Cardiac fibroblast (primary cell): ENCODE results near the gene FAM174B.

Experiments
- DNase-seq, 2 donors: peaks; one replicate each; pipeline versions ENCODE4 v3.0.0 to v3.0.0-alpha.2; 2010; ENCODE audit warnings: low read depth in 2 of 2
- H3K4me3 ChIP-seq, 2 donors: replicated peaks in 1 of 2; 1 replicate in 1 of 2; 2 replicates in 1 of 2; pipeline ENCODE4 v1.5.1; 2011; ENCODE audit warnings: low read depth in 2 of 2, low read length in 2 of 2, mild to moderate bottlenecking in 2 of 2, moderate library complexity in 1 of 2
- TF ChIP-seq, protein P1 (sequence below): IDR thresholded peaks from one replicate; pipeline ENCODE4 v1.5.1; 2011; ENCODE audit warnings: low read depth, mild to moderate bottlenecking, low read length, inconsistent platforms

Gene FAM174B

DNA sequence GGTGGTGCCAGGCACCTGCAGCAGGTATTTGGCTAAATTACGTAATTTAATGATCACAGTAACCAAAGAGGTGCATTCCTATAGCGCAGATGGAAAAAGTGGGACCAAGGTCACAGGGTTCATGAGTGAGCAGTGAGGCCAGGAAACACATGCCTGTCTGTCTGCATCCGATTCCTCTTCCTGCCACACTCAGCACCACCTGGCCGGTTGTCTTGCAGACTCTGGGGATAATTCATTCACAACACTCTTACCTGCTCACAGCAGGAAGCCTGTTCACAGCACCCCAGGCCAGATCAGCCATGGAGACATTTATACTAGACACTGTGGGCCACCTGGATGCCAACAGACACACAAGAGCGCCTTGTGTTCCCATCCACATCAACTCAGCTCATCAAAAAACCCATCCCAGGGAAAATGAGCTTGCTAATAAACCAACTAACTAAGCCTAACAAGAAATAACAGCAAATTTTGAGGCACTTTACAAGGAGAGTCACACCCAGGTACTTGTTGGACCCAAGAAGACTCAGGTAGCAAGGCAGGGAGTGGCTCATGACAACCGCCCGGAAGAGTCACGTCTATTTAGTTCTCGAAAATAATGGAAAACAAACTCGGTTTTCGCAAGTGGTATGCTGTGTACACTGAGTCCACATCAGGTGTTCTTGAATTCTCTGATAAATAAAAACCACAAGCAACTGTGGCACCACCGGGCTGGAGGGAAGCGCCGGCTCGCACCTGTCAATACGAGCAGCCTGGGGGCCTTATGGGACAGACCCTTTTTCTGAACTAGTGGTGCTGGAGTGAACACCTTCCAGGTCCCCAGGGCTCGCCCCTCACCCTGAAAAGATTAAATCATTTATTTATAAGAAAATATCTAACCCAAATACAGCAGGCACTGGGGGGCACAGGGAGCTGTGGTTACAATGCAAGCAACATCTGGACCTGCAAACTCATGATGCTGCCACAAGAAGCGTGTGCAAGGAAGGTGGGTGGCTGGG lies 40.5 kb downstream of the FAM174B start:
- TF ChIP-seq, protein P1, sequence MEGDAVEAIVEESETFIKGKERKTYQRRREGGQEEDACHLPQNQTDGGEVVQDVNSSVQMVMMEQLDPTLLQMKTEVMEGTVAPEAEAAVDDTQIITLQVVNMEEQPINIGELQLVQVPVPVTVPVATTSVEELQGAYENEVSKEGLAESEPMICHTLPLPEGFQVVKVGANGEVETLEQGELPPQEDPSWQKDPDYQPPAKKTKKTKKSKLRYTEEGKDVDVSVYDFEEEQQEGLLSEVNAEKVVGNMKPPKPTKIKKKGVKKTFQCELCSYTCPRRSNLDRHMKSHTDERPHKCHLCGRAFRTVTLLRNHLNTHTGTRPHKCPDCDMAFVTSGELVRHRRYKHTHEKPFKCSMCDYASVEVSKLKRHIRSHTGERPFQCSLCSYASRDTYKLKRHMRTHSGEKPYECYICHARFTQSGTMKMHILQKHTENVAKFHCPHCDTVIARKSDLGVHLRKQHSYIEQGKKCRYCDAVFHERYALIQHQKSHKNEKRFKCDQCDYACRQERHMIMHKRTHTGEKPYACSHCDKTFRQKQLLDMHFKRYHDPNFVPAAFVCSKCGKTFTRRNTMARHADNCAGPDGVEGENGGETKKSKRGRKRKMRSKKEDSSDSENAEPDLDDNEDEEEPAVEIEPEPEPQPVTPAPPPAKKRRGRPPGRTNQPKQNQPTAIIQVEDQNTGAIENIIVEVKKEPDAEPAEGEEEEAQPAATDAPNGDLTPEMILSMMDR: no peak
- no peak for DNase-seq
- no peak overlapping the region for H3K4me3 ChIP-seq

- TF ChIP-seq, protein P1: no peak
- no peak overlapping the region for H3K4me3 ChIP-seq
Observed at GRCh38 chr15:92614301-92614700, 41.3 kb downstream of the FAM174B start.

DNA sequence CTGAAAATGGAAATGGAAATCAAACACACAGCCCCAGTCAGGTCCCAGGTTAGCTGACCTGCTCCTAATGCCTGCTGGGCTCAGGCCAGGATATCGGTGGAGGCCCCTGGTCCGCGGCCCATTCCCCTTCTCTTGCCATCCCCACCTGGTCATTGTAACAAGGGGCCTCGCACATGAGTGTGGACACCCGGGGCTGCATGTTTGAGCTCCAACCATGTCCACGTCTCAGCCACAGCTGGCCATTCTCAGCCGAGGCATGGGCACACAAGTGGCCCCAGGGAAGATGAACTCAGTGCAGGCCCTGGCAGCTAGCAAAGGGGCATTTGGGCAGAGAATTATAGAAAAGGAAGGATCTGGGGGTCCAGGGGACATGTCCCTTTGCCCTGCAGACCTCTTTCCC lies 41.7 kb downstream of the FAM174B start:
- H3K4me3 ChIP-seq: no peak overlapping the region
- DNase-seq: no peak
- TF ChIP-seq, protein P1: no peak

More at GRCh38 chr15:92614301-92614700, 41.3 kb downstream of the FAM174B start:
- no peak for DNase-seq

- H3K4me3 ChIP-seq: no peak overlapping the region
- DNase-seq: no peak
- TF ChIP-seq, protein P1: no peak
Observed at GRCh38 chr15:92612891-92613290, 42.7 kb downstream of the FAM174B start.

GRCh38 chr15:92611995-92612745 lies 43.4 kb downstream of the FAM174B start:
- DNase-seq: peak in 1 of 2 donors; percentile 25
- H3K4me3 ChIP-seq: no peak overlapping the region
- TF ChIP-seq, protein P1: no peak

- TF ChIP-seq, protein P1: no peak
- no peak for DNase-seq
- no peak overlapping the region for H3K4me3 ChIP-seq
Observed at GRCh38 chr15:92611150-92611549, 44.4 kb downstream of the FAM174B start.
